Measurements from ENCODE around the gene SPTB. TPM values are rescaled to one million over a fixed set of nuclear protein-coding genes. Genes with fewer than 3 reads are reported as not detected.

The SPTB gene
- polyA plus RNA-seq, 10 donors: 70.0 to 175 (median 145) TPM

Other genes with a start within 250 kb of the SPTB start
- gene PLEKHG3, start 175.5 kb downstream of the SPTB start, polyA plus RNA-seq (ENCODE audit: insufficient read length in 10 of 10): 10 to 100 TPM; 17.4 to 34.5 (median 22.6) TPM
- gene CHURC1, start 34.5 kb upstream of the SPTB start, polyA plus RNA-seq (ENCODE audit: insufficient read length in 10 of 10): 10 to 100 TPM; 36.8 to 47.0 (median 41.9) TPM
- under 1 TPM in 8 of 10 donors, not detected in 2; 0.16 to 0.47 (median 0.32) TPM for gene GPX2, start 62.8 kb upstream of the SPTB start, polyA plus RNA-seq (ENCODE audit: insufficient read length in 10 of 10)
- gene RAB15, start 92.4 kb upstream of the SPTB start, polyA plus RNA-seq (ENCODE audit: insufficient read length in 10 of 10): 10 to 100 TPM; 22.1 to 38.9 (median 25.6) TPM
- gene FNTB, start 107.0 kb upstream of the SPTB start, polyA plus RNA-seq (ENCODE audit: insufficient read length in 10 of 10): 10 to 100 TPM; 15.2 to 26.5 (median 19.6) TPM
- 10 to 100 TPM; 30.7 to 45.4 (median 34.8) TPM for gene MAX, start 222.6 kb upstream of the SPTB start, polyA plus RNA-seq (ENCODE audit: insufficient read length in 10 of 10)